Stimulated activated CD8-positive, alpha-beta memory T cell treated with anti-CD3 and anti-CD28 coated beads, Interleukin-15, amount 100 ng/mL, for 48 hours (primary cell): ENCODE measurements around the gene TNFSF8.

Experiments used
- DNase-seq, 2 donors: peaks; one replicate each; pipeline ENCODE4 v3.0.0-alpha.2; 2020; ENCODE audit warnings: low read depth in 2 of 2

Gene TNFSF8

GRCh38 chr9:114936581-114936980, 6.2 kb upstream of the TNFSF8 start:
- no peak for DNase-seq

- DNase-seq = no peak
Measured at GRCh38 chr9:114935119-114935518, 4.7 kb upstream of the TNFSF8 start.

- no peak for DNase-seq
Measured at GRCh38 chr9:114932502-114932901, 2.1 kb upstream of the TNFSF8 start.

- DNase-seq = no peak
Measured at GRCh38 chr9:114931407-114931806, 1.0 kb upstream of the TNFSF8 start.

- no peak for DNase-seq
Measured at GRCh38 chr9:114929201-114929600, 1.2 kb downstream of the TNFSF8 start.

GRCh38 chr9:114928671-114929070, 1.7 kb downstream of the TNFSF8 start:
- no peak for DNase-seq

- DNase-seq = no peak
Measured at GRCh38 chr9:114928136-114928535, 2.3 kb downstream of the TNFSF8 start.

GRCh38 chr9:114925672-114926071, 4.7 kb downstream of the TNFSF8 start:
- no peak for DNase-seq

- no peak for DNase-seq
Measured at GRCh38 chr9:114925039-114925438, 5.4 kb downstream of the TNFSF8 start.

- no peak for DNase-seq
Measured at GRCh38 chr9:114924327-114924726, 6.1 kb downstream of the TNFSF8 start.

GRCh38 chr9:114923918-114924317, 6.5 kb downstream of the TNFSF8 start:
- no peak for DNase-seq

GRCh38 chr9:114921171-114921570, 9.2 kb downstream of the TNFSF8 start:
- DNase-seq = no peak

- no peak for DNase-seq
Measured at GRCh38 chr9:114919611-114920010, 10.8 kb downstream of the TNFSF8 start.

GRCh38 chr9:114916481-114916880, 13.9 kb downstream of the TNFSF8 start:
- no peak for DNase-seq

GRCh38 chr9:114914139-114914538, 16.3 kb downstream of the TNFSF8 start:
- no peak for DNase-seq

- no peak for DNase-seq
Measured at GRCh38 chr9:114913656-114914055, 16.7 kb downstream of the TNFSF8 start.

GRCh38 chr9:114913217-114913616, 17.2 kb downstream of the TNFSF8 start:
- DNase-seq = no peak

GRCh38 chr9:114911167-114911821, 19.1 kb downstream of the TNFSF8 start:
- DNase-seq = no peak

GRCh38 chr9:114910541-114910940, 19.9 kb downstream of the TNFSF8 start:
- no peak for DNase-seq

GRCh38 chr9:114909661-114910060, 20.7 kb downstream of the TNFSF8 start:
- no peak for DNase-seq

GRCh38 chr9:114908805-114909448, 21.5 kb downstream of the TNFSF8 start:
- no peak for DNase-seq

- DNase-seq = no peak
Measured at GRCh38 chr9:114908104-114908622, 22.2 kb downstream of the TNFSF8 start.

- no peak for DNase-seq
Measured at GRCh38 chr9:114906922-114907571, 23.3 kb downstream of the TNFSF8 start.
